OCI-M1 (cell line): ENCODE data around the gene TWNK.
"Not testable (repeated sequence)": the region's sequence is repeated elsewhere in the genome, so short reads cannot be mapped to it uniquely, and the experiment has no call there.

Source experiments
- DNase-seq: peaks from one replicate; lab custom pipeline; 2025; lab: John Stamatoyannopoulos, UW

The TWNK gene

GRCh38 chr10:101030496-101031127, 43.3 kb downstream of the TWNK start:
- no peak for DNase-seq

GRCh38 chr10:101031128-101031795, 43.9 kb downstream of the TWNK start, which contains the start of the genes PDZD7 and SFXN3:
PDZD7 (minus strand) TSS chr10:101031129; CDS start chr10:101030219, 910 bp downstream.
SFXN3 (plus strand) TSS chr10:101031234; CDS start chr10:101034695, 3,461 bp downstream.
- DNase-seq: peak; percentile 94

GRCh38 chr10:101031796-101032636, 44.7 kb downstream of the TWNK start:
- peak; percentile 78 for DNase-seq

GRCh38 chr10:101032637-101033224, 45.4 kb downstream of the TWNK start:
- DNase-seq: peak; percentile 84

- no peak for DNase-seq
Observed at GRCh38 chr10:101033276-101033675, 45.9 kb downstream of the TWNK start.

- not testable (repeated sequence) for DNase-seq
Observed at GRCh38 chr10:101034404-101034803, 47.1 kb downstream of the TWNK start.

GRCh38 chr10:101035314-101035713, 48.0 kb downstream of the TWNK start:
- no peak for DNase-seq

- no peak for DNase-seq
Observed at GRCh38 chr10:101035916-101036702, 48.8 kb downstream of the TWNK start.

GRCh38 chr10:101036726-101037125, 49.4 kb downstream of the TWNK start:
- DNase-seq: no peak

- no peak for DNase-seq
Observed at GRCh38 chr10:101038484-101038883, 51.1 kb downstream of the TWNK start.

GRCh38 chr10:101040061-101040460, 52.7 kb downstream of the TWNK start:
- no peak for DNase-seq

- DNase-seq: no peak
Observed at GRCh38 chr10:101040851-101041250, 53.5 kb downstream of the TWNK start.

GRCh38 chr10:101041252-101041761, 54.0 kb downstream of the TWNK start:
- peak; percentile 90 for DNase-seq

- no peak for DNase-seq
Observed at GRCh38 chr10:101042118-101042517, 54.8 kb downstream of the TWNK start.

GRCh38 chr10:101042667-101043362, 55.5 kb downstream of the TWNK start:
- peak; percentile 99 for DNase-seq

GRCh38 chr10:101043363-101043707, 56.0 kb downstream of the TWNK start:
- DNase-seq: peak; percentile 56
